Measurements from ENCODE around the gene CORO7.

Gene CORO7

DNA sequence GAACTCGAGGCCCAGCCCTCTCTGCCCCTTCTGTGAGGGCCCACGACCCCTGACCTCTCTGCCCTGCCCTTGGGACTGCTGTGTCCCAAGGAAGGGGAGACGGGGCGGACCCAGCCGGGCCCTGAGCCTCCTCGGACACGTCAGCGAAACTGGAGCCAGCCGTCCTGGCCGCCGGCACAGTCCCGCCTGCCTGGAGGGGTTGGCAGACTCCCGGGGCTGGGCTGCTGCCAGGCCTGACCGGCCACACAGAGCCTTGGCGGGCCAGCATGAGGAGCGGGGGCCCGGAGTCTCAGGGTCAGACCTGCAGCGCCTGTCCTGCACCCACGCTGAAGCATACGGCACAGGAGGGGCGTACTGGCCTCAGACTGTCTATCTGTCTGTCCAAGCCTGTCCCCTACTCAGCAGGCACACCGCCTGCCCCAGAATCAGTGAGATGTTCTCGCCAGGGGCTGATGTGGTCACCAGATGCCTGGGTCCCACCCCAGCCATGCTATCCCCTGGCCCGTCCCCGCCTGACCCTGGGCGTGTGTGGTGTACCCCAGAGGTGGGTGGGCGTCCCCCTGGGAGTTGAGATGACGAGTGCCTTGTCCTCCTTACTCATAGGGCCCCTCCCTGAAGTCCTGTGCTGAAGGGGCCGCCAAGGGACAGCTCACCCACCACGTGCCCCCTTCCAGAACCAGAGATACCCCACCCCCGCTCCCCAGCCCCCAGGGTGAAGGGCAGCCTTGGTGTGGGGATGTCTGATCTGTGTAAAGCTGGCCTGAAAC is 40.1 kb downstream of the CORO7 start:
- TF ChIP-seq, protein P1, sequence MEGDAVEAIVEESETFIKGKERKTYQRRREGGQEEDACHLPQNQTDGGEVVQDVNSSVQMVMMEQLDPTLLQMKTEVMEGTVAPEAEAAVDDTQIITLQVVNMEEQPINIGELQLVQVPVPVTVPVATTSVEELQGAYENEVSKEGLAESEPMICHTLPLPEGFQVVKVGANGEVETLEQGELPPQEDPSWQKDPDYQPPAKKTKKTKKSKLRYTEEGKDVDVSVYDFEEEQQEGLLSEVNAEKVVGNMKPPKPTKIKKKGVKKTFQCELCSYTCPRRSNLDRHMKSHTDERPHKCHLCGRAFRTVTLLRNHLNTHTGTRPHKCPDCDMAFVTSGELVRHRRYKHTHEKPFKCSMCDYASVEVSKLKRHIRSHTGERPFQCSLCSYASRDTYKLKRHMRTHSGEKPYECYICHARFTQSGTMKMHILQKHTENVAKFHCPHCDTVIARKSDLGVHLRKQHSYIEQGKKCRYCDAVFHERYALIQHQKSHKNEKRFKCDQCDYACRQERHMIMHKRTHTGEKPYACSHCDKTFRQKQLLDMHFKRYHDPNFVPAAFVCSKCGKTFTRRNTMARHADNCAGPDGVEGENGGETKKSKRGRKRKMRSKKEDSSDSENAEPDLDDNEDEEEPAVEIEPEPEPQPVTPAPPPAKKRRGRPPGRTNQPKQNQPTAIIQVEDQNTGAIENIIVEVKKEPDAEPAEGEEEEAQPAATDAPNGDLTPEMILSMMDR (IDR thresholded peaks at IDR 0.05; ENCODE audit: insufficient read depth, low read length), result no peak
- TF ChIP-seq, protein P2, sequence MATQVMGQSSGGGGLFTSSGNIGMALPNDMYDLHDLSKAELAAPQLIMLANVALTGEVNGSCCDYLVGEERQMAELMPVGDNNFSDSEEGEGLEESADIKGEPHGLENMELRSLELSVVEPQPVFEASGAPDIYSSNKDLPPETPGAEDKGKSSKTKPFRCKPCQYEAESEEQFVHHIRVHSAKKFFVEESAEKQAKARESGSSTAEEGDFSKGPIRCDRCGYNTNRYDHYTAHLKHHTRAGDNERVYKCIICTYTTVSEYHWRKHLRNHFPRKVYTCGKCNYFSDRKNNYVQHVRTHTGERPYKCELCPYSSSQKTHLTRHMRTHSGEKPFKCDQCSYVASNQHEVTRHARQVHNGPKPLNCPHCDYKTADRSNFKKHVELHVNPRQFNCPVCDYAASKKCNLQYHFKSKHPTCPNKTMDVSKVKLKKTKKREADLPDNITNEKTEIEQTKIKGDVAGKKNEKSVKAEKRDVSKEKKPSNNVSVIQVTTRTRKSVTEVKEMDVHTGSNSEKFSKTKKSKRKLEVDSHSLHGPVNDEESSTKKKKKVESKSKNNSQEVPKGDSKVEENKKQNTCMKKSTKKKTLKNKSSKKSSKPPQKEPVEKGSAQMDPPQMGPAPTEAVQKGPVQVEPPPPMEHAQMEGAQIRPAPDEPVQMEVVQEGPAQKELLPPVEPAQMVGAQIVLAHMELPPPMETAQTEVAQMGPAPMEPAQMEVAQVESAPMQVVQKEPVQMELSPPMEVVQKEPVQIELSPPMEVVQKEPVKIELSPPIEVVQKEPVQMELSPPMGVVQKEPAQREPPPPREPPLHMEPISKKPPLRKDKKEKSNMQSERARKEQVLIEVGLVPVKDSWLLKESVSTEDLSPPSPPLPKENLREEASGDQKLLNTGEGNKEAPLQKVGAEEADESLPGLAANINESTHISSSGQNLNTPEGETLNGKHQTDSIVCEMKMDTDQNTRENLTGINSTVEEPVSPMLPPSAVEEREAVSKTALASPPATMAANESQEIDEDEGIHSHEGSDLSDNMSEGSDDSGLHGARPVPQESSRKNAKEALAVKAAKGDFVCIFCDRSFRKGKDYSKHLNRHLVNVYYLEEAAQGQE (IDR thresholded peaks at IDR 0.05; ENCODE audit: insufficient replicate concordance, low read depth), result no peak
- TF ChIP-seq GABPA (IDR thresholded peaks at IDR 0.05; ENCODE audit: low read depth), result no peak
- no peak for TF ChIP-seq POLR2AphosphoS5 (IDR thresholded peaks at IDR 0.05; ENCODE audit: low read depth)
- no peak for TF ChIP-seq SPI1 (IDR thresholded peaks at IDR 0.05; ENCODE audit: borderline replicate concordance, low read depth)
- Histone ChIP-seq H3K27me3 (ENCODE audit: insufficient read depth, poor library complexity, severe bottlenecking) (no peaks in the 10 kb centered on the region), H3K4me3 (replicated peaks; ENCODE audit: insufficient read depth, low read length) (no peak overlapping the region), H3K27ac (replicated peaks) (no peak overlapping the region)
- DNase-seq (ENCODE audit: low read depth in 1 of 2, low spot score in 1 of 2), result no peak

DNA sequence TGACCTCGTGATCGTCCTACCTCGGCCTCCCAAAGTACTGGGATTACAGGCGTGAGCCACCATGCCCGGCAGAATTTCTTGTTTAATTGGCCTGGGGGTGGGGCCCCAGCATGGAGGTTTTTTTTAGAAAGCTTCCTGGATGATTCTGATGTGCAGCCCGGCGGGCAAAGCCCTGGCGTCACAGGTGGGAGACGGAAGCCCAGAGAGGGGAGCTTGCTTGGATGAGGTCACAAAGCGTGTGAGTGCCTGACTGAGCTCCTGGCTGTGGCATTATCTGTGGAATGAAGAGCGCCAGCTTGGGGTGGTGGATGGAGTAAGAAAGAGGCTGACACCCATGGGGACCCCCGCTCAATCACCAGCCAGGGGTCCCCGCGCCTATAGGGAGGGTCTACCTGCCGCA is 40.7 kb downstream of the CORO7 start:
- H3K4me3 ChIP-seq (replicated peaks; ENCODE audit: insufficient read depth, low read length), result no peak overlapping the region
- H3K27ac ChIP-seq (replicated peaks), result no peak overlapping the region
- DNase-seq (ENCODE audit: low read depth in 1 of 2, low spot score in 1 of 2), result no peak

DNA sequence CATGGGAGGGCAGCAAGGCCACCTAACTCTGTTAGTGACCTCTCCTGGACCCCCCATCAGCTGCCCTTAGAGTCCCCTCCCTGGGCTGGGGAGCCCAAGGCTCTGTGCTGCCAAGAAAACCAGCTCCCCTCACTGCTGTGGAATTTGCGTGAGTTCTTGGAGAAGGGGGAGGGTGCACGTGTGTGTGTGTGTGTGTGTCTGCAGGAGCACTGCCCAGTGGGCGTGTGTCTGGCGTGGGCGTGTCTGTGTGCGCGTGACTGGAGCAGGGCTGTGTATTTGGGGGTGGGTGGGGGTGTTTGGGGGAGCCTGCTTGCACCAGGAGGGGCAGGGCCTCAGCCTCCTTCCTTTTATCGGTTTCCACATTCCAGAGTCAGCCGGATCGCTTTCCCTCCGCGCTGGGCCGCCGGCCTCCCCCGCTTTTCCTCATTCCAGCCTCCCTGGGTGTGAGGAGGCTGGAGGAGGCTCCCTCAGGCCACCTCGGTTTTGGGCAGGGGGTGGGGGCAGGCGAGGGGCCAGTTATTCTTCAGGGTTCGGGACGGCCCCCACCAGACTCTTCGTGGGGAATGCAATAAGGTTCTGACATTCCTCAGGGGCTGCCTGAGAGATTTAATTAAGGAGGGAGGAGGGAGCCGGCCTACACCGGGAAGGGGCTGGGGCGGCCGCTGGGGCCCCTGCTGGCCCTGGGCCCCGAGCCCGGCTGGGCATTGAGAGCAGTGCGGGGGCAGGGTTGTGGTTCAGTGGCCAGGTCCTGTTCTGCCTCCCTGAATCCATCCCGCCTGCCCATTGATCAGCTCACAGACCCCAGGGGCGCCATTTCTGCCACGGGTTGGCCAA is 42.3 kb downstream of the CORO7 start:
- H3K27ac ChIP-seq (replicated peaks), result no peak overlapping the region
- no peak for DNase-seq (ENCODE audit: low read depth in 1 of 2, low spot score in 1 of 2)
- H3K27me3 ChIP-seq (ENCODE audit: insufficient read depth, poor library complexity, severe bottlenecking), result no peaks in the 10 kb centered on the region
- TF ChIP-seq, protein P1 (IDR thresholded peaks at IDR 0.05; ENCODE audit: insufficient read depth, low read length), result no peak
- no peak for TF ChIP-seq SPI1 (IDR thresholded peaks at IDR 0.05; ENCODE audit: borderline replicate concordance, low read depth)
- TF ChIP-seq, protein P2 (IDR thresholded peaks at IDR 0.05; ENCODE audit: insufficient replicate concordance, low read depth), result no peak
- H3K4me3 ChIP-seq (replicated peaks; ENCODE audit: insufficient read depth, low read length), result no peak overlapping the region

More for the DNA sequence above, 40.7 kb downstream of the CORO7 start:
- H3K27me3 ChIP-seq (ENCODE audit: insufficient read depth, poor library complexity, severe bottlenecking), result no peaks in the 10 kb centered on the region
- TF ChIP-seq, protein P2 (IDR thresholded peaks at IDR 0.05; ENCODE audit: insufficient replicate concordance, low read depth), result no peak
- TF ChIP-seq, protein P1 (IDR thresholded peaks at IDR 0.05; ENCODE audit: insufficient read depth, low read length), result no peak
- TF ChIP-seq GABPA (IDR thresholded peaks at IDR 0.05; ENCODE audit: low read depth) (no peak), POLR2AphosphoS5 (IDR thresholded peaks at IDR 0.05; ENCODE audit: low read depth) (no peak), SPI1 (IDR thresholded peaks at IDR 0.05; ENCODE audit: borderline replicate concordance, low read depth) (no peak)

Data from HL-60 (cell line).